HG03039 (cell line): Measurements from ENCODE around the gene POU1F1.
"Not testable (repeated sequence)": the region's sequence is repeated elsewhere in the genome, so short reads cannot be mapped to it uniquely, and the experiment has no call there.

Experiments used
- ATAC-seq: cut with Tn5 transposase; IDR thresholded peaks from one replicate; pipeline ENCODE4 v1.9.1; 2021; ENCODE audit warnings: mild to moderate bottlenecking, moderate library complexity; ENCODE audit not compliant: unreplicated experiment

POU1F1 gene

GRCh38 chr3:87276484-87276883, at the start of gene POU1F1:
TSS of gene POU1F1 (minus strand) at chr3:87276584. CDS start at chr3:87276462, 122 bp downstream.
- ATAC-seq = no peak

- ATAC-seq = no peak
Measured at GRCh38 chr3:87324609-87325008, 48.2 kb upstream of the POU1F1 start.

GRCh38 chr3:87320756-87321626, 44.6 kb upstream of the POU1F1 start:
- no peak for ATAC-seq

- no peak for ATAC-seq
Measured at GRCh38 chr3:87318617-87319021, 42.2 kb upstream of the POU1F1 start.

GRCh38 chr3:87317779-87318178, 41.4 kb upstream of the POU1F1 start:
- no peak for ATAC-seq

- ATAC-seq = no peak
Measured at GRCh38 chr3:87313641-87314040, 37.3 kb upstream of the POU1F1 start.

- ATAC-seq = no peak
Measured at GRCh38 chr3:87311309-87311708, 34.9 kb upstream of the POU1F1 start.

- ATAC-seq = no peak
Measured at GRCh38 chr3:87309601-87310000, 33.2 kb upstream of the POU1F1 start.

- peak; percentile 89 for ATAC-seq
Measured at GRCh38 chr3:87307805-87308204, 31.4 kb upstream of the POU1F1 start.

- ATAC-seq = no peak
Measured at GRCh38 chr3:87305517-87305916, 29.1 kb upstream of the POU1F1 start.

GRCh38 chr3:87305031-87305430, 28.6 kb upstream of the POU1F1 start:
- ATAC-seq = not testable (repeated sequence)

GRCh38 chr3:87298111-87298718, 21.8 kb upstream of the POU1F1 start:
- ATAC-seq = peak; percentile 83

GRCh38 chr3:87288446-87288845, 12.1 kb upstream of the POU1F1 start:
- ATAC-seq = no peak

GRCh38 chr3:87287011-87287410, 10.6 kb upstream of the POU1F1 start:
- peak; percentile 82 for ATAC-seq

- peak; percentile 93 for ATAC-seq
Measured at GRCh38 chr3:87272718-87273341, 3.6 kb downstream of the POU1F1 start.

- ATAC-seq = no peak
Measured at GRCh38 chr3:87270908-87271700, 5.3 kb downstream of the POU1F1 start.

GRCh38 chr3:87269723-87270122, 6.7 kb downstream of the POU1F1 start:
- ATAC-seq = no peak

- no peak for ATAC-seq
Measured at GRCh38 chr3:87268646-87269211, 7.7 kb downstream of the POU1F1 start.

GRCh38 chr3:87267953-87268645, 8.3 kb downstream of the POU1F1 start:
- ATAC-seq = no peak

GRCh38 chr3:87261925-87262324, 14.5 kb downstream of the POU1F1 start:
- no peak for ATAC-seq
